ENCODE data around the gene TROAP. TPM values are rescaled to one million over a fixed set of nuclear protein-coding genes. Genes with fewer than 3 reads are reported as not detected.

TROAP gene
- total and polyA plus RNA-seq, 2 donors from 2014 or later, result 1.0 to 1.5 TPM

DNA sequence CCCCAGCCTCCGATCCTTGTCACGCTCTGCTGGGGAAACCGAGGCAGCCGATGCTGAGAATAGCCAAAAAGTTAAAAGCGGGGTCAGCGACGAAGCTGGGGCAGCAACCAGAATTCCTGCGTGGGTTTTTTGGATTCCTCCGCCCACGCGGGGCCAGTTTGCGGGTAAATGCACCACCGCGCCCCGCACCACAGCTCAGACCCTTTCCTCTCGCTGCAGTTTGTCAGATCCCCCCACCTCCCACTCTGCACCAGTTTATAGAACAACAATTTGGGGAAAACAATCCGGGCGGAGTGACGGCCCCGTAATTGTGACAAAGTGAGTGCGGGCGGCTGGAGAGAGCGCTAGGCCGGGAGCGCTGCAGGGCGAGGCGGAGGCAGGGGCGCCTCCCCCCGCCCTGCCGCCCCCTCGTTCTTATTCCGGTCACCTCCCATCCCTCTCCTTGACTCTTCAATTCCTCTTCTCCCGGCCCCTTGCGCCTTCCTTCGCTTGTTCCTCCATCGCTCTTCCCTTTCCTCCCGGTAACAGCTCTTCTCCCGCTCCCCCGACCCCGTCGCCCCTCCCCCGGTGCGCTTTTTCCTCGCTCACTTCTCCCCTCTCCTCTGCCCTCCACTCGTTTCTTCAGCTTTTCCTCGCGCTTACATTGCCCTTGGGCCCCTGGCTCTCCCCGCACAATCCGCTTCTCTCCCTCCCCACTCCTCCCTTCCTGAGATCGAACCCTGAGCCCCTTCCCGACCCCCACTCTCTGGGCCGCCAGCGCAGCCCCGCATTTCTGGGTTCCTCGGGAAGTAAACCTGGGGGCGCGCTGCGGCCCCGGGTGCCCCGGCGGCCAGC, 23.0 kb downstream of the TROAP start:
- DNase-seq (peak in 4 of 5 donors; percentile 49 to 77 (median 68)), FAIRE-seq (no peak)
- Histone ChIP-seq H3K9ac (ENCODE audit: low read length in 3 of 3) (no peak overlapping the region), H3K9me3 (ENCODE audit: control insufficient read depth in 2 of 3, insufficient read depth in 1 of 3, low read length in 3 of 3) (no peaks in the 10 kb centered on the region), H3K4me1 (ENCODE audit: control insufficient read depth in 2 of 3, insufficient read depth in 2 of 3, low read depth in 1 of 3, low read length in 3 of 3) (peaks cover 3 to 38% (median 25%) of the 10 kb centered on the region in 3 donors), H3K27ac (ENCODE audit: low read depth in 2 of 2, low read length in 2 of 2) (no peak overlapping the region), H3K4me3 (ENCODE audit: low read length in 3 of 3) (peak overlapping the region in 2 of 3 donors; percentile 11 to 45), H3K36me3 (ENCODE audit: control insufficient read depth in 2 of 3, insufficient read depth in 3 of 3, low read length in 3 of 3) (no peaks in the 10 kb centered on the region), H3K27me3 (ENCODE audit: control insufficient read depth, insufficient read depth, low read length) (no peaks in the 10 kb centered on the region)
- intact Hi-C loops (cut with DNase I), result no loop called here
- TF ChIP-seq CTCF (IDR thresholded peaks at IDR 0.05; ENCODE audit: borderline replicate concordance, extremely low read depth, insufficient read depth), result no peak

DNA sequence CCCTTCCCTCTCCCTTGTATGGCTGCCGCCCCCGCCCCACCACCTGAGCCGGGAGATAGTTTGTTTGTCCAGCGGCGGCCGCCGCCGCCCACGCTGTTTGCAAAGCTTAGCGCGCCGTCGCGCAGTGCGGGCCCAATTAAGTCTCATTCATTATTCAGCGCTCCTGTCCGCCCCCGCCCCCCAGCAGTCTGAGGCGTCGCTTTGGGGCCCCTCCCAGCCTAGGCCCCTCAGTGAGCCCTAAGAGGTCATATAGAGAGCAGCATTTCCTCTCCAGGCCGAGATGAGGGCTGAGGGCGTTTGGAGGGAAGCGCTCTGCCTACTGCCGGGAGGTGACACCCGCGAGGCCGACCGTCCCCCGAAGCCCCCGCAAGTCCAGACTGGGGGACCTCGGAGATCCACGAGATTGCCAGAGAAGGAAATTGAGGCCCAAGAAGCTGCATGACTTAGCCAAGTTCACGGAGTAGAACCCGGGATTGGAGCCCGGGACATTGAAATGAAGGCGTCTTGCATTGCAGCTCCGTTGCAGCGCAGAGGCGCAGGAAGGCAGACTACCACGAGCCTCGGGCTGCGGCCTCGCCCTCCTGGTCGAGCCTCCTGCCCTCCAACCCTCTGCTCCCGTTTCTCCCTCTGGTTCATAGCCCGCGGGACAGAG, 23.7 kb downstream of the TROAP start, which contains the start of gene DNAJC22:
TSS of gene DNAJC22 (plus strand) at position 230 of the 652 bp plus-strand sequence. CDS start 1,985 bp downstream, outside the sequence.
- intact Hi-C loops (cut with DNase I), result no loop called here
- Histone ChIP-seq H3K27me3 (ENCODE audit: control insufficient read depth, insufficient read depth, low read length) (no peaks in the 10 kb centered on the region), H3K9ac (ENCODE audit: low read length in 3 of 3) (peak within 1 kb of the TSS in 1 of 3 donors; percentile 47), H3K4me3 (ENCODE audit: low read length in 3 of 3) (peak within 1 kb of the TSS; percentile 38 to 68 (median 67)), H3K9me3 (ENCODE audit: control insufficient read depth in 2 of 3, insufficient read depth in 1 of 3, low read length in 3 of 3) (no peaks in the 10 kb centered on the region), H3K27ac (ENCODE audit: low read depth in 2 of 2, low read length in 2 of 2) (no peak within 1 kb of the TSS), H3K4me1 (ENCODE audit: control insufficient read depth in 2 of 3, insufficient read depth in 2 of 3, low read depth in 1 of 3, low read length in 3 of 3) (peaks cover 3 to 38% (median 25%) of the 10 kb centered on the region in 3 donors), H3K36me3 (ENCODE audit: control insufficient read depth in 2 of 3, insufficient read depth in 3 of 3, low read length in 3 of 3) (no peaks in the 10 kb centered on the region)
- no peak for FAIRE-seq
- TF ChIP-seq CTCF (IDR thresholded peaks at IDR 0.05; ENCODE audit: borderline replicate concordance, extremely low read depth, insufficient read depth), result no peak
- peak; percentile 42 to 84 (median 70) for DNase-seq

DNA sequence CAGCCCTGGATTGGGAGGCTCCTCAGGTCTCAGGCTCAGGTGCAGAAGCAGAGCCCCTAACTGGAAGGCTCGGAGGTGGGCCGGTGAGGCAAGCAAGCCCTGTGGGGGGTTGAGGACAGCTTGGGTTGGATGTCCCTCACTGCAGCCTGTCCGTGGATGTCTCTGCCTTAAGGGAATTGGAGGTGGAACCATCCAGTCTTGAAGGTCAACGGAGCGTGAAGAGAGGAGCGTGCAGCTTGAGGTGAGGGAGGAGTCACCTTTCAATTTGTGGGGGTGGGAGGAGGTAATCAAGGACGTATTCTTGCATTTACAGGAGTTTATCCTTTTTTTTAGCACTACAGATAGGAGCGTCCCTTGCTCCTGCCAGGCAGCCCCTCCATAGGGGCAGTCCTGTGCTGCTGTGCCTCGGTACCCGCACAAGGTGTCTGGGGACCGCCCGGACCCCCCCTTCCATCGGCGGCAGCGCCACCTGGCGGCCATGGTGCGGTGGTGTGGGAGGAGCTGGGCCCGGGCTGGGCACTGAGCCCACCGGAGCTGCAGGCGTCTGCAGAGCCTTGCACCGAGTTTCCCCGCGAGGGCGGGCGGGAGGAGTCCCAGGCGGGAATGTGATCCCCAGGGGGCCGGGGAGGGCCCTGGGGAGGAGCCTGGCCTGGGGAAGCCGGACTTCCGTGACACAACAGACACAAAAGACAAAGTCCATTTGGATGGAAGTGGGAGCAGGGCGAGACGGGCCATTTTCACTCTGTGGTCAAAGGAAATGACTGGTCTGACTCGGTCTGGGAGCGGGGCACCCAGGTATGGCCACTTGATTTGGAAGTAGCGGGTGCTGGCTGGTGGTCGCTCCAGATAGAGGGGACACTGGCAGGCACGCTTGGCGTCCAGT, 24.5 kb downstream of the TROAP start:
- H3K27me3 ChIP-seq (ENCODE audit: control insufficient read depth, insufficient read depth, low read length), result no peaks in the 10 kb centered on the region
- H3K4me1 ChIP-seq (ENCODE audit: control insufficient read depth in 2 of 3, insufficient read depth in 2 of 3, low read depth in 1 of 3, low read length in 3 of 3), result peaks cover 3 to 35% (median 24%) of the 10 kb centered on the region in 3 donors
- no peaks in the 10 kb centered on the region for H3K36me3 ChIP-seq (ENCODE audit: control insufficient read depth in 2 of 3, insufficient read depth in 3 of 3, low read length in 3 of 3)
- peak; percentile 76 for TF ChIP-seq CTCF (IDR thresholded peaks at IDR 0.05; ENCODE audit: borderline replicate concordance, extremely low read depth, insufficient read depth)
- peak overlapping the region; percentile 16 to 71 for H3K27ac ChIP-seq (ENCODE audit: low read depth in 2 of 2, low read length in 2 of 2)
- intact Hi-C loops (cut with DNase I), result no loop called here
- H3K9ac ChIP-seq (ENCODE audit: low read length in 3 of 3), result peak overlapping the region in 1 of 3 donors; percentile 47
- H3K4me3 ChIP-seq (ENCODE audit: low read length in 3 of 3), result peak overlapping the region; percentile 63 to 71 (median 68)
- FAIRE-seq, result no peak
- no peaks in the 10 kb centered on the region for H3K9me3 ChIP-seq (ENCODE audit: control insufficient read depth in 2 of 3, insufficient read depth in 1 of 3, low read length in 3 of 3)
- DNase-seq, result peak; percentile 91 to 97 (median 95)

All from kidney (tissue), 14 donors.